H1 (cell line): ENCODE results near the gene CANT1. TPM values are rescaled to one million over a fixed set of nuclear protein-coding genes. Genes with fewer than 3 reads are reported as not detected.

Experiments
- CTCF ChIA-PET: fragments of 300-600 bp; sonication (Branson Sonifier 250); formaldehyde crosslinking; loops from one replicate; lab custom pipeline; 2021; ENCODE audit not compliant: partially characterized antibody; lab: Charles Lee
- POLR2A ChIA-PET: fragments of 300-600 bp; sonication (Branson Sonifier 250); formaldehyde crosslinking; loops from one replicate; lab custom pipeline; 2021; ENCODE audit warnings: inconsistent platforms; ENCODE audit not compliant: partially characterized antibody; lab: Charles Lee
- DNase-seq, 2 experiments: peaks; one replicate each; pipeline versions ENCODE4 v3.0.0 to v3.0.0-alpha.2; 2010 to 2022; ENCODE audit warnings: low spot score in 2 of 2, low read depth in 1 of 2, mixed read lengths in 1 of 2
- FAIRE-seq: peaks from 2 replicates; lab custom pipeline; 2011; peaks lifted over from hg19 to GRCh38; lab: Jason Lieb, UNC
- H2AFZ ChIP-seq: 2 replicates; pipeline ENCODE4 v1.8.1; 2012; ENCODE audit warnings: low read length, inconsistent platforms
- H2AK5ac ChIP-seq: 2 replicates; pipeline ENCODE4 v1.6.1; 2013; ENCODE audit warnings: low read depth, low read length
- H2BK120ac ChIP-seq: replicated peaks from 2 replicates; pipeline ENCODE3; 2013; ENCODE audit warnings: low read depth, low read length, inconsistent platforms
- H2BK12ac ChIP-seq: 2 replicates; pipeline ENCODE4 v1.6.1; 2013; ENCODE audit warnings: low read depth, low read length
- H2BK15ac ChIP-seq: 2 replicates; pipeline ENCODE4 v1.6.1; 2013; ENCODE audit warnings: low read length
- H2BK20ac ChIP-seq: 2 replicates; pipeline ENCODE4 v1.6.1; 2013; ENCODE audit warnings: low read length
- H2BK5ac ChIP-seq: 2 replicates; pipeline ENCODE4 v1.6.1; 2013; ENCODE audit warnings: low read depth, low read length
- H3K14ac ChIP-seq: 2 replicates; pipeline ENCODE4 v1.6.1; 2013; ENCODE audit warnings: inconsistent platforms; ENCODE audit not compliant: insufficient read length
- H3K18ac ChIP-seq: 2 replicates; pipeline ENCODE4 v1.6.1; 2013; ENCODE audit warnings: low read length; ENCODE audit errors: extremely low read depth
- H3K23ac ChIP-seq: 2 replicates; pipeline ENCODE4 v1.6.1; 2013; ENCODE audit warnings: inconsistent platforms; ENCODE audit not compliant: insufficient read length
- H3K23me2 ChIP-seq: 2 replicates; pipeline ENCODE4 v1.6.1; 2013; ENCODE audit warnings: low read depth, low read length
- H3K27ac ChIP-seq: 2 replicates; pipeline ENCODE4 v1.6.1; 2011; ENCODE audit warnings: low read depth, low read length, inconsistent platforms
- H3K27me3 ChIP-seq, 4 experiments: replicated peaks in 1 of 4; 1 replicate in 1 of 4; 2 replicates in 3 of 4; pipeline versions ENCODE4 v1.6.1 to v1.8.1; 2011 to 2013; ENCODE audit warnings: low read length in 3 of 4, mild to moderate bottlenecking in 3 of 4, inconsistent platforms in 2 of 4, mixed read lengths in 2 of 4, moderate library complexity in 1 of 4; ENCODE audit not compliant: control insufficient read depth in 3 of 4, insufficient read depth in 3 of 4; ENCODE audit errors: extremely low read depth in 1 of 4
- H3K36me3 ChIP-seq, 4 experiments: 2 replicates each; pipeline versions ENCODE4 v1.6.1 to v1.8.1; 2011 to 2013; ENCODE audit warnings: mild to moderate bottlenecking in 4 of 4, low read length in 3 of 4, moderate library complexity in 2 of 4, control low read depth in 1 of 4, inconsistent platforms in 1 of 4; ENCODE audit not compliant: insufficient read depth in 4 of 4, control insufficient read depth in 2 of 4
- H3K4ac ChIP-seq: replicated peaks from 2 replicates; pipeline ENCODE3; 2013; ENCODE audit warnings: low read length, low read depth, mixed read lengths, inconsistent platforms; ENCODE audit not compliant: insufficient read length
- H3K4me1 ChIP-seq, 4 experiments: replicated peaks in 1 of 4; 1 replicate in 1 of 4; 2 replicates in 3 of 4; pipeline versions ENCODE4 v1.6.1 to v1.8.1; 2011 to 2013; ENCODE audit warnings: low read length in 3 of 4, inconsistent platforms in 2 of 4, mixed read lengths in 1 of 4; ENCODE audit not compliant: insufficient read depth in 4 of 4, control insufficient read depth in 3 of 4
- H3K4me2 ChIP-seq, 2 experiments: 2 replicates each; pipeline versions ENCODE4 v1.6.1 to v1.8.1; 2011 to 2013; ENCODE audit warnings: low read depth in 2 of 2, low read length in 2 of 2, control low read depth in 1 of 2, inconsistent platforms in 1 of 2, mild to moderate bottlenecking in 1 of 2; ENCODE audit not compliant: insufficient read depth in 1 of 2
- H3K4me3 ChIP-seq, 4 experiments: fragments of 200-600, 300-600 bp in 1 of 4; sonication (generic), shearing (Covaris generic), sonication (Bioruptor Twin) in 1 of 4; 2 replicates each; pipeline versions ENCODE4 v1.5.1 to v1.8.1; 2011 to 2016; ENCODE audit warnings: low read length in 4 of 4, low read depth in 3 of 4, control low read depth in 2 of 4, inconsistent platforms in 2 of 4, mild to moderate bottlenecking in 2 of 4, mixed read lengths in 1 of 4, moderate library complexity in 1 of 4; ENCODE audit not compliant: insufficient read depth in 2 of 4; ENCODE audit errors: extremely low read depth in 1 of 4
- H3K56ac ChIP-seq: replicated peaks from 2 replicates; pipeline ENCODE3; 2013; ENCODE audit warnings: low read depth, mild to moderate bottlenecking, mixed read lengths, low read length, inconsistent platforms; ENCODE audit not compliant: insufficient read length
- H3K79me1 ChIP-seq: 2 replicates; pipeline ENCODE4 v1.6.1; 2013; ENCODE audit warnings: low read depth, low read length, control low read depth
- H3K79me2 ChIP-seq, 2 experiments: 2 replicates each; pipeline versions ENCODE4 v1.6.1 to v1.8.1; 2012 to 2013; ENCODE audit warnings: low read length in 2 of 2, mild to moderate bottlenecking in 2 of 2, inconsistent platforms in 1 of 2; ENCODE audit not compliant: insufficient read depth in 2 of 2, control insufficient read depth in 1 of 2
- H3K9ac ChIP-seq, 4 experiments: replicated peaks in 1 of 4; 1 replicate in 1 of 4; 2 replicates in 3 of 4; pipeline versions ENCODE4 v1.6.1 to v1.8.1; 2011 to 2013; ENCODE audit warnings: low read depth in 3 of 4, low read length in 3 of 4, control low read depth in 2 of 4, mild to moderate bottlenecking in 2 of 4, moderate library complexity in 2 of 4, inconsistent platforms in 1 of 4; ENCODE audit errors: extremely low read depth in 1 of 4
- H3K9me3 ChIP-seq, 2 experiments: 2 replicates each; pipeline versions ENCODE4 v1.6.1 to v1.8.1; 2012 to 2013; ENCODE audit warnings: mild to moderate bottlenecking in 2 of 2, moderate library complexity in 2 of 2, control low read depth in 1 of 2, inconsistent platforms in 1 of 2, low read depth in 1 of 2, low read length in 1 of 2, mixed read lengths in 1 of 2; ENCODE audit not compliant: insufficient read depth in 2 of 2
- H4K20me1 ChIP-seq, 2 experiments: replicated peaks in 1 of 2; 2 replicates each; pipeline versions ENCODE3 to v1.8.1; 2011 to 2013; ENCODE audit warnings: inconsistent platforms in 2 of 2, low read length in 2 of 2, mild to moderate bottlenecking in 1 of 2; ENCODE audit not compliant: insufficient read depth in 2 of 2, control insufficient read depth in 1 of 2
- H4K5ac ChIP-seq: 2 replicates; pipeline ENCODE4 v1.6.1; 2013; ENCODE audit warnings: low read length, low read depth, mixed read lengths, inconsistent platforms; ENCODE audit not compliant: insufficient read length
- H4K8ac ChIP-seq: 2 replicates; pipeline ENCODE4 v1.8.0; 2013; ENCODE audit warnings: mild to moderate bottlenecking, moderate library complexity, low read length, inconsistent platforms; ENCODE audit not compliant: insufficient read depth; ENCODE audit errors: extremely low read depth
- H4K91ac ChIP-seq: replicated peaks from 2 replicates; pipeline ENCODE3; 2013; ENCODE audit warnings: low read length, mixed read lengths, inconsistent platforms; ENCODE audit not compliant: insufficient read length
- WGBS, 2 experiments: shearing (Covaris generic) in 1 of 2; methylation state at CpG; one replicate each; pipeline versions ENCODE4 v1.1.6 to v1.1.7; 2013 to 2015; ENCODE audit warnings: low lambda C conversion rate in 2 of 2, mixed read lengths in 2 of 2, inconsistent platforms in 1 of 2, low coverage in 1 of 2, missing lambda C conversion rate in 1 of 2; ENCODE audit not compliant: insufficient replicate concordance in 2 of 2, insufficient coverage in 1 of 2, insufficient read length in 1 of 2; ENCODE audit errors: extremely low coverage in 1 of 2, missing lambda C conversion rate in 1 of 2; 5-methylcytosine and 5-hydroxymethylcytosine counted together
- polyA plus RNA-seq, 7 experiments: library from polyadenylated mRNA; depleted of rRNA in 3 of 7; stranded (reverse) in 5 of 7; unstranded in 2 of 7; fragments of >200 nt in 5 of 7; fragments of 200-250 nt in 2 of 7; gene quantifications; 1 replicate in 5 of 7; 2 replicates in 1 of 7; 4 replicates in 1 of 7; pipeline versions ENCODE4 v1.2.1 to v1.2.3, GENCODE V29; 2011 to 2013; ENCODE audit warnings: missing spikeins in 2 of 7, mixed read lengths in 2 of 7
- total RNA-seq: library from RNA; stranded (reverse); fragmentation: NEBNext Ultra II Directional; extraction: Animal tissue kit (Norgen Biotek cat#: 25700); gene quantifications from 2 replicates; pipeline ENCODE4 v1.2.1, GENCODE V29; 2021

The CANT1 gene
- total and polyA plus RNA-seq, 2 of the 8 experiments (the other 6 are each of a cell fraction or from before 2014, with no cell fraction given), result 23.0 to 32.6 TPM

- WGBS, 2 experiments, result 85% methylated on average over 38 of the region's 49 CpGs; no CpG with 5 or more reads in 1 of the 2 experiments
- no peaks in the 10 kb centered on the region for H3K9me3 ChIP-seq
- no peak overlapping the region for H3K23ac ChIP-seq
- no peak overlapping the region for H4K91ac ChIP-seq
- H3K14ac ChIP-seq, result no peak overlapping the region
- no peak overlapping the region for H3K27ac ChIP-seq
- H3K9ac ChIP-seq, result no peak overlapping the region
- no peak overlapping the region for H2BK15ac ChIP-seq
- no peak overlapping the region for H4K5ac ChIP-seq
- no peak overlapping the region for H3K4me3 ChIP-seq
- no peak overlapping the region for H2BK5ac ChIP-seq
- no peak overlapping the region for H3K4ac ChIP-seq
- no peak overlapping the region for H3K4me2 ChIP-seq
- no peaks in the 10 kb centered on the region for H3K23me2 ChIP-seq
- DNase-seq, result peak in 1 of 2 experiments; percentile 92
- H2BK20ac ChIP-seq, result no peak overlapping the region
- no peak overlapping the region for H3K56ac ChIP-seq
- no peak overlapping the region for H3K18ac ChIP-seq
- no peak overlapping the region for H2BK120ac ChIP-seq
- peaks cover 0 to 1% (median 0%) of the 10 kb centered on the region in 4 experiments; a peak in 1 of 7 replicates for H3K27me3 ChIP-seq
- no peaks in the 10 kb centered on the region for H3K4me1 ChIP-seq
- POLR2A ChIA-PET, result no interaction called here
- peaks cover 3 to 15% of the 10 kb centered on the region in 2 experiments for H4K20me1 ChIP-seq
- no peak overlapping the region for H2AFZ ChIP-seq
- peaks cover 0 to 10% (median 2%) of the 10 kb centered on the region in 4 experiments; a peak in 3 of 8 replicates for H3K36me3 ChIP-seq
- CTCF ChIA-PET, result interaction anchor here (0.9 to 3.9 kb wide), 16 partner anchors 9 to 407 kb away, joined by 3 to 24 read pairs (median 4); partner anchors contain the start of gene LGALS3BP
- H3K79me2 ChIP-seq, result no peaks in the 10 kb centered on the region
- H2AK5ac ChIP-seq, result no peak overlapping the region
- FAIRE-seq, result peak; percentile 89
- no peak overlapping the region for H2BK12ac ChIP-seq
- no peaks in the 10 kb centered on the region for H3K79me1 ChIP-seq
- H4K8ac ChIP-seq, result peak overlapping the region; percentile 5; the same call in 1 of the 2 replicates
Observed at GRCh38 chr17:78993241-78993956, 16.2 kb downstream of the CANT1 start.
